Esophagus muscularis mucosa (tissue), 4 donors: Measurements from ENCODE around the gene ARTN.

Experiments used
- EP300 ChIP-seq: sonication (generic); formaldehyde crosslinking; IDR thresholded peaks from one replicate; pipeline ENCODE4 v1.6.1; 2017; ENCODE audit warnings: antibody characterized with exemption
- POLR2A ChIP-seq: fragments of 450-650 bp; IDR thresholded peaks from one replicate; pipeline ENCODE4 v1.6.1; 2017; ENCODE audit warnings: antibody characterized with exemption, moderate library complexity, mild to moderate bottlenecking, low read depth
- TF ChIP-seq, protein P1 (sequence below), 3 experiments: fragments of 200-600 bp in 2 of 3; fragments of 450-650 bp in 1 of 3; sonication (generic) in 2 of 3; IDR thresholded peaks; one replicate each; pipeline ENCODE4 v1.5.1; 2017 to 2019; ENCODE audit warnings: antibody characterized with exemption in 3 of 3, mild to moderate bottlenecking in 2 of 3, moderate library complexity in 1 of 3

DNA sequence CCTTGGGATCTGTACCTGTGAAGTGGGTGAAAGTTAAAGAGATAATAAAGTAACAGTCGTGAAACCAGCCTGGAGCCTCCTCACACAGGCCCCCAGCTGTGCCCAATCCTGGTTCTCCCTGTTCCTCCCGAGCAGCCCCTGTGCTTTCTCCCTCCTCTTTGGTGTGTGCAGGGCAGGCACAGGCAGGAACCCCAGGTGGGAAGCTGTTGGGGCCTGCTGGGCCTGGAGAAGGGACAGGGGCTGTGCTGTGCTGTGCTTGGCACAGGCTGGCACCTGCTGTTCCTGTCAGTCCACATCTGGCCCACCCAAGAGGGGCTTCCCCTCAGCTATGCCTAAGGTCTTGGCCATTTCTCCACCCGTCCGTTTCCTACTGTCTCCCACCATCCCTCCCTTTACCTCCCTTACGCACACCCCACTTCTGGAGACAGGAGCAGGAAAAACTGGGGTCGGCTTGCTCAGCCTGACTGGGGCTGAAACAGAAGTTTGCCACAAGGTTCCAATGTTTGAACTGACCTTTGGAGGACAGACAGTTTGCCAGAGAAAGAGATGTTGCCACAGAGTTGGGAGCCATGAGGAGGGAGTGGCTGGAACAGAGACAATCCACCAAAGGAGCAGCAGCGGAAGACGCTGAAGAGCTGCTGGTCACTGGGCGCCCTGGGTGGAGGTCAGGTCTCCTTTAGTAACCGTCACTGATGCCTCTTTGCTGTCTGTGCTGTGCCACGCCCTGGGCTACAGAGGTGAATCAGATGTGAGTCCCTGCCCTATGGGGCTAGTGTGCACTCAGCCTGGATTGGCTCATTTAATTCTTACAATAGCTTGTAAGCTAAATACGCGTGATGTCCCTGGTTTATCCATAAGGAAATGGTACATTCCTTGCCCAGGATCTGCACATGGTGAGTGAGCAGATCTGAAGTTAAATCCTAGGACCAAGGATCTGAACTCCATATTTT, 18.8 kb upstream of the ARTN start:
- TF ChIP-seq, protein P1, sequence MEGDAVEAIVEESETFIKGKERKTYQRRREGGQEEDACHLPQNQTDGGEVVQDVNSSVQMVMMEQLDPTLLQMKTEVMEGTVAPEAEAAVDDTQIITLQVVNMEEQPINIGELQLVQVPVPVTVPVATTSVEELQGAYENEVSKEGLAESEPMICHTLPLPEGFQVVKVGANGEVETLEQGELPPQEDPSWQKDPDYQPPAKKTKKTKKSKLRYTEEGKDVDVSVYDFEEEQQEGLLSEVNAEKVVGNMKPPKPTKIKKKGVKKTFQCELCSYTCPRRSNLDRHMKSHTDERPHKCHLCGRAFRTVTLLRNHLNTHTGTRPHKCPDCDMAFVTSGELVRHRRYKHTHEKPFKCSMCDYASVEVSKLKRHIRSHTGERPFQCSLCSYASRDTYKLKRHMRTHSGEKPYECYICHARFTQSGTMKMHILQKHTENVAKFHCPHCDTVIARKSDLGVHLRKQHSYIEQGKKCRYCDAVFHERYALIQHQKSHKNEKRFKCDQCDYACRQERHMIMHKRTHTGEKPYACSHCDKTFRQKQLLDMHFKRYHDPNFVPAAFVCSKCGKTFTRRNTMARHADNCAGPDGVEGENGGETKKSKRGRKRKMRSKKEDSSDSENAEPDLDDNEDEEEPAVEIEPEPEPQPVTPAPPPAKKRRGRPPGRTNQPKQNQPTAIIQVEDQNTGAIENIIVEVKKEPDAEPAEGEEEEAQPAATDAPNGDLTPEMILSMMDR (IDR thresholded peaks at IDR 0.05) = no peak
- TF ChIP-seq POLR2A (no peak), EP300 (no peak)
